Measurements from ENCODE around the gene HNRNPUL1.

- TF ChIP-seq CTCF (conservative IDR thresholded peaks at IDR 0.05), result no peak
- no peak for TF ChIP-seq ZFX (IDR thresholded peaks at IDR 0.05)
Observed at GRCh38 chr19:41269571-41269970, 5.4 kb downstream of the HNRNPUL1 start.

Measured in C4-2B (cell line).